HCT116 (cell line): Measurements from ENCODE around the gene HERC3. TPM values are rescaled to one million over a fixed set of nuclear protein-coding genes. Genes with fewer than 3 reads are reported as not detected.

Experiments used
- ATAC-seq: fragments of 200-7000 bp; cut with Tn5 transposase; 2 replicates; pipeline ENCODE4 v1.9.1; 2020; ENCODE audit warnings: mild to moderate bottlenecking, moderate library complexity
- BruUV-seq: library from RNA; stranded (reverse); fragments of 400-500 nt; replicated peaks from 2 replicates; lab custom pipeline; 2021; lab: Mats Ljungman, UMichigan
- CTCF ChIA-PET: fragments of 300-600 bp; sonication (Branson Sonifier 250); formaldehyde crosslinking; loops from one replicate; lab custom pipeline; 2021; ENCODE audit warnings: antibody characterized with exemption; lab: Charles Lee
- POLR2A ChIA-PET: fragments of 300-600, 350-600 bp; sonication (Branson Sonifier 250); formaldehyde crosslinking; loops from one replicate; lab custom pipeline; 2021; ENCODE audit warnings: antibody characterized with exemption; lab: Charles Lee
- RAD21 ChIA-PET, 2 experiments: fragments of 300-600 bp; sonication (Branson Sonifier 250); formaldehyde crosslinking; loops; one replicate each; lab custom pipeline; 2023; ENCODE audit warnings: low total read pairs in 2 of 2; ENCODE audit not compliant: uncharacterized antibody in 2 of 2, unreplicated experiment in 2 of 2, low non-redundant PET in 1 of 2; lab: Charles Lee
- DNase-seq: peaks from one replicate; pipeline ENCODE4 v3.0.0-alpha.2; 2010; ENCODE audit warnings: low read depth, low spot score
- H2AFZ ChIP-seq: fragments of 200-600 bp; shearing (Covaris generic), sonication (generic); 2 replicates; pipeline ENCODE4 v1.6.1; 2017; ENCODE audit warnings: low read depth, mixed run types, mixed read lengths, antibody characterized with exemption, low read length; ENCODE audit not compliant: poor library complexity, severe bottlenecking
- H3K27ac ChIP-seq: 2 replicates; pipeline ENCODE4 v1.5.1; 2012; ENCODE audit warnings: low read depth, low read length
- H3K27me3 ChIP-seq: fragments of 200-600 bp; sonication (generic); 2 replicates; pipeline ENCODE4 v1.6.1; 2016; ENCODE audit warnings: mixed run types, low read length, mixed read lengths; ENCODE audit not compliant: insufficient read depth
- H3K36me3 ChIP-seq, 2 experiments: fragments of 200-500 bp in 1 of 2; fragments of 200-600 bp in 1 of 2; sonication (Bioruptor generic) in 1 of 2; sonication (generic) in 1 of 2; 2 replicates each; pipeline versions ENCODE4 v1.5.1 to v1.6.1; 2014 to 2016; ENCODE audit warnings: low read length in 2 of 2, inconsistent platforms in 1 of 2, mixed read lengths in 1 of 2, mixed run types in 1 of 2; ENCODE audit not compliant: insufficient read depth in 2 of 2, control insufficient read depth in 1 of 2
- H3K4me1 ChIP-seq, 2 experiments: fragments of 200-600 bp in 1 of 2; sonication (generic) in 1 of 2; 2 replicates each; pipeline versions ENCODE4 v1.5.1 to v1.6.1; 2012 to 2017; ENCODE audit warnings: low read length in 2 of 2, inconsistent platforms in 1 of 2, mild to moderate bottlenecking in 1 of 2, mixed read lengths in 1 of 2, mixed run types in 1 of 2, moderate library complexity in 1 of 2; ENCODE audit not compliant: insufficient read depth in 2 of 2, control insufficient read depth in 1 of 2
- H3K4me2 ChIP-seq: fragments of 200-600 bp; sonication (generic); 2 replicates; pipeline ENCODE4 v1.6.1; 2017; ENCODE audit warnings: mixed run types, low read length, mixed read lengths
- H3K4me3 ChIP-seq, 2 experiments: fragments of 200-600 bp in 1 of 2; sonication (generic) in 1 of 2; replicated peaks in 1 of 2; 2 replicates each; pipeline ENCODE4 v1.5.1; 2011 to 2016; ENCODE audit warnings: low read length in 2 of 2, control low read depth in 1 of 2, low read depth in 1 of 2, mild to moderate bottlenecking in 1 of 2, mixed read lengths in 1 of 2, mixed run types in 1 of 2
- H3K79me2 ChIP-seq: fragments of 200-600 bp; sonication (generic); 2 replicates; pipeline ENCODE4 v1.6.1; 2017; ENCODE audit warnings: mild to moderate bottlenecking, mixed run types, low read length, moderate library complexity, mixed read lengths; ENCODE audit not compliant: insufficient read depth
- H3K9ac ChIP-seq: fragments of 200-600 bp; sonication (generic); 2 replicates; pipeline ENCODE4 v1.6.1; 2016; ENCODE audit warnings: low read length, mixed read lengths
- H3K9me2 ChIP-seq: fragments of 200-600 bp; sonication (generic), shearing (Covaris generic); 2 replicates; pipeline ENCODE4 v1.6.1; 2017; ENCODE audit warnings: mixed run types, mild to moderate bottlenecking, moderate library complexity; ENCODE audit not compliant: insufficient read depth
- H3K9me3 ChIP-seq, 2 experiments: fragments of 200-500 bp in 1 of 2; fragments of 200-600 bp in 1 of 2; sonication (Bioruptor generic) in 1 of 2; sonication (generic) in 1 of 2; 2 replicates each; pipeline ENCODE4 v1.6.1; 2014 to 2017; ENCODE audit warnings: low read length in 2 of 2, mixed read lengths in 2 of 2, inconsistent platforms in 1 of 2, low read depth in 1 of 2, mild to moderate bottlenecking in 1 of 2, mixed run types in 1 of 2, moderate library complexity in 1 of 2; ENCODE audit not compliant: control insufficient read depth in 1 of 2, insufficient read depth in 1 of 2
- H4K20me1 ChIP-seq: fragments of 200-600 bp; sonication (generic), shearing (Covaris generic); 2 replicates; pipeline ENCODE4 v1.6.1; 2017; ENCODE audit warnings: mixed run types, mild to moderate bottlenecking, moderate library complexity; ENCODE audit not compliant: insufficient read depth
- FOSL1 ChIP-seq: IDR thresholded peaks from 2 replicates; pipeline ENCODE4 v1.6.1; 2012; ENCODE audit warnings: low read depth
- TCF7L2 ChIP-seq: IDR thresholded peaks from 2 replicates; pipeline ENCODE4 v1.7.0; 2011; ENCODE audit warnings: borderline replicate concordance, inconsistent platforms; ENCODE audit not compliant: insufficient read depth, insufficient read length; ENCODE audit errors: extremely low read depth
- ZNF274 ChIP-seq: fragments of 200-500 bp; sonication (Bioruptor generic); IDR thresholded peaks from 2 replicates; pipeline ENCODE4 v1.6.1; 2014; ENCODE audit warnings: mild to moderate bottlenecking, low read depth, low read length, inconsistent platforms
- intact Hi-C: fragments of 100-400 bp; cut with micrococcal nuclease; formaldehyde crosslinking; loops from 2 replicates; pipeline ENCODE4 v1.10.0; 2022
- total RNA-seq: library from RNA; stranded (reverse); gene quantifications from one replicate; pipeline ENCODE4 v1.2.1, GENCODE V29; 2021; ENCODE audit not compliant: unreplicated experiment
- TF ChIP-seq, protein P1 (sequence below): IDR thresholded peaks from 2 replicates; pipeline ENCODE4 v1.6.1; 2012; ENCODE audit warnings: low read depth

Gene HERC3
- total RNA-seq, 1 experiment from 2014 or later = 10.8 TPM

DNA sequence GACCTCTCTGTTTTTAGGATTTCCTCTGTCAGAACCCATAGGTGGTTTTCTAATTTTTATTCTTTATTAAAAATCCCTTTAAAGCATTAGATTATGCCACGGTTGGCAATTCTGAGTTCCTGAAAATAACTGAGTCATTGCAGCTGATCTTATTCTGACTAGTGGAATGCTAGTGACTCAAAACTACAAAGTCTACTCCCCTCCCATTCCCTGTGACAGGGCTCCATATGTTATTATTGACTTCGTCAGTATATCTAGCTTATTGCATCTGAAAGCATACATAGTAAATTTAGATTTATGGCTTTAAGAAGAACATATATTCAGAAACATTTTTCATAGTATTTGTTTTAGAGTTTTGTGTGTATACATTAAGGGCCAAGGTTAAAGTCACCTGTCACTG is 38.5 kb downstream of the HERC3 start:
- Histone ChIP-seq H3K27me3 (no peaks in the 10 kb centered on the region), H3K4me1 (no peaks in the 10 kb centered on the region; a peak in 1 of 4 replicates), H3K27ac (no peak overlapping the region), H3K4me3 (no peak overlapping the region)
- RAD21 ChIA-PET = no interaction called here
- no peak for DNase-seq
- TF ChIP-seq TCF7L2 (no peak), ZNF274 (no peak)
- TF ChIP-seq, all 23 proteins: peak for 0
- Histone ChIP-seq H3K9ac (no peak overlapping the region), H4K20me1 (no peaks in the 10 kb centered on the region), H2AFZ (no peak overlapping the region), H3K9me3 (no peaks in the 10 kb centered on the region), H3K79me2 (no peaks in the 10 kb centered on the region), H3K9me2 (no peaks in the 10 kb centered on the region), H3K4me2 (no peak overlapping the region), H3K36me3 (no peaks in the 10 kb centered on the region)
- intact Hi-C loops = no loop called here
- ChIA-PET CTCF (no interaction called here), POLR2A (no interaction called here)
- no TSS peak for BruUV-seq
- no peak for ATAC-seq

DNA sequence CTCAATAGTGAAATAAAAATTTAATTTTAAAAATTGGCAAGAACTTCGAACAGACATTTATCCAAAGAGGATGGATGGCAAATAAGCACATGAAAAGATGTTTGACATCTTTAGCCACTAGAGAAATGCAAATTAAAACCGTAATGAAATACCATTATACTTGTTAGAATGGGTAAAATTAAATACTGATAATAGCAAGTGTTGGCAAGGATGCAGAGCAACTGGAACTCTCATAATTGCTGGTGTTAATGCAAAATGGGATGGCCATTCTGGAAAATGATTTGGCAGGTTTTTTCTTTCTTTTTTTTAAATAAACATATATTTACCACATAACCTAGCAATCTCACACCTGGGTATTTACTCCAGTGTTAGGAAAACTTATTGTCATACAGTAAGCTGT is 51.7 kb downstream of the HERC3 start:
- H3K4me3 ChIP-seq = no peak overlapping the region
- no peaks in the 10 kb centered on the region for H4K20me1 ChIP-seq
- H3K4me1 ChIP-seq = peaks cover 0 to 9% of the 10 kb centered on the region in 2 experiments; a peak in 1 of 4 replicates
- H3K79me2 ChIP-seq = no peaks in the 10 kb centered on the region
- CTCF ChIA-PET = no interaction called here
- H3K9me2 ChIP-seq = no peaks in the 10 kb centered on the region
- no peaks in the 10 kb centered on the region for H3K36me3 ChIP-seq
- H3K27me3 ChIP-seq = no peaks in the 10 kb centered on the region
- RAD21 ChIA-PET = no interaction called here
- POLR2A ChIA-PET = no interaction called here
- H3K27ac ChIP-seq = no peak overlapping the region
- no peaks in the 10 kb centered on the region for H3K9me3 ChIP-seq
- BruUV-seq = no TSS peak
- H2AFZ ChIP-seq = no peak overlapping the region
- H3K9ac ChIP-seq = no peak overlapping the region
- no peak for ATAC-seq
- TF ChIP-seq, protein P1, sequence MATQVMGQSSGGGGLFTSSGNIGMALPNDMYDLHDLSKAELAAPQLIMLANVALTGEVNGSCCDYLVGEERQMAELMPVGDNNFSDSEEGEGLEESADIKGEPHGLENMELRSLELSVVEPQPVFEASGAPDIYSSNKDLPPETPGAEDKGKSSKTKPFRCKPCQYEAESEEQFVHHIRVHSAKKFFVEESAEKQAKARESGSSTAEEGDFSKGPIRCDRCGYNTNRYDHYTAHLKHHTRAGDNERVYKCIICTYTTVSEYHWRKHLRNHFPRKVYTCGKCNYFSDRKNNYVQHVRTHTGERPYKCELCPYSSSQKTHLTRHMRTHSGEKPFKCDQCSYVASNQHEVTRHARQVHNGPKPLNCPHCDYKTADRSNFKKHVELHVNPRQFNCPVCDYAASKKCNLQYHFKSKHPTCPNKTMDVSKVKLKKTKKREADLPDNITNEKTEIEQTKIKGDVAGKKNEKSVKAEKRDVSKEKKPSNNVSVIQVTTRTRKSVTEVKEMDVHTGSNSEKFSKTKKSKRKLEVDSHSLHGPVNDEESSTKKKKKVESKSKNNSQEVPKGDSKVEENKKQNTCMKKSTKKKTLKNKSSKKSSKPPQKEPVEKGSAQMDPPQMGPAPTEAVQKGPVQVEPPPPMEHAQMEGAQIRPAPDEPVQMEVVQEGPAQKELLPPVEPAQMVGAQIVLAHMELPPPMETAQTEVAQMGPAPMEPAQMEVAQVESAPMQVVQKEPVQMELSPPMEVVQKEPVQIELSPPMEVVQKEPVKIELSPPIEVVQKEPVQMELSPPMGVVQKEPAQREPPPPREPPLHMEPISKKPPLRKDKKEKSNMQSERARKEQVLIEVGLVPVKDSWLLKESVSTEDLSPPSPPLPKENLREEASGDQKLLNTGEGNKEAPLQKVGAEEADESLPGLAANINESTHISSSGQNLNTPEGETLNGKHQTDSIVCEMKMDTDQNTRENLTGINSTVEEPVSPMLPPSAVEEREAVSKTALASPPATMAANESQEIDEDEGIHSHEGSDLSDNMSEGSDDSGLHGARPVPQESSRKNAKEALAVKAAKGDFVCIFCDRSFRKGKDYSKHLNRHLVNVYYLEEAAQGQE = no peak
- no peak for TF ChIP-seq FOSL1
- TF ChIP-seq, all 23 proteins: peak for 0
- intact Hi-C loops = no loop called here
- DNase-seq = no peak
- no peak overlapping the region for H3K4me2 ChIP-seq
